GOT3 (cell line): ENCODE data around the gene PARG.
"Not testable (repeated sequence)": the region's sequence is repeated elsewhere in the genome, so short reads cannot be mapped to it uniquely, and the experiment has no call there.

ENCODE experiments used
- DNase-seq: peaks from one replicate; lab custom pipeline; 2025; ENCODE audit warnings: mixed read lengths; lab: John Stamatoyannopoulos, UW

Gene PARG

DNA sequence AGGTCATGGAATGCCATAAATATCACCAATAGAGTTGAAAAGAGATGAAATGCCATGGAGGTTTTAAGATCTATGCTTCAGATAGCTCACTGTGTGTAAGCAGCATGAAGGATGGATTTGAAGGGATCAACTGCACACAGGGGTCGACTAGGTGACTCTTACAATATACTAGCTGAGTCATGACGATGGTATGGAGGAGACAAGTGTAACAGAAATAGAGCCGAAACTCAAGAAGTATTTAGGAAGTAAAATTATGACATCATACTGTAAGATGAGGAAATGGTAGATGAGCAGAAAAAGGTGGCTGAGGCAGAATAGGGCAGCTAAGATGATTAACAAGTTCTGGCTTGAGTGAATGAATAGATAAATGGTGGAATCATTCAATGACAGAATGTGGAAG lies 38.0 kb downstream of the PARG start:
- not testable (repeated sequence) for DNase-seq

GRCh38 chr10:49900406-49900805 lies 41.4 kb downstream of the PARG start:
- DNase-seq: not testable (repeated sequence)

GRCh38 chr10:49899999-49900398 lies 41.8 kb downstream of the PARG start:
- not testable (repeated sequence) for DNase-seq

DNA sequence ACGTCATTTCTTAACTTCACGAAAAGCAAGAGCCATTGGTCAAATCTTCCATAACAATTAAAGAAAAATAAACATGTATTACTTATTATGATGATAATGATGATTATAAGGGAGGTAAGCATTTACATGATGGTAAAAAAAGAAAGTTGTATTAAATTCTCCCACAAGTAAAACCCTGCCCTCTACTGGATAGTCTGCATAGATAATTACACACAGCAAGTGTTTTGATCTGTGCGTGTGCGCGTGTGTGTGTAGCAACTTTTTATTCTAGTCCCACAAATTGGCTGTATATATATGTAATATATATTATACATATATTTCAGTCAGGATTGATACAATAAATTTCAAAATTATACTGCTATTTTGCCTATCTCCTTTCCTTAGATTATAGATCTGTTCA lies 51.8 kb downstream of the PARG start:
- not testable (repeated sequence) for DNase-seq

DNA sequence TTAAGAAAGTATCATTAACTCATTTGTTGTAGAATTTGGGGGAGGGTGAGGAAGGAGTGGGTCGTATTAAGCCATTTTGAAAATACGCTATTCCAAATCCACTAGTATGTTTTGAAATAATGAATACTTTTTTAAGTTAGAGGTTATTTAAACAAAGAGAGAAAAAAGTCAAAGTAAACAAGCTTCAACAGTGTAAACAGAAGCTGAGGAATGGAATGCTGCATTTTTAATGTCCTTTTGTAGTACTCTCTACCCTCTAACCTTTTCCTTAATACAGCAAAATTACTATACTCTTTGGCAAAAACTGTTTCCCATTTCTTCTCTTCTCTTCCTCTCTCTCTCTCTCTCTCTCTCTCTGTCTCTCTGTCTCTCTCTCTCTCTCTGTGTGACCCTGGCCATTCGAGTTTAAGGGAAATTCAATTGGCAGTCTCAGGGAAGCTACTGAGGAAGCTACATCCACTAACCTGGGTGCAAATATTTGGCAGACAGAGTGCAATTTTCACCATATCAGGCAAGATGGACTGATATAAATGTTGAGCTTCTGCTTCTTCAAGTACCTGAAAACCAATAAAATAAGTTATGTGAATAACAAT lies 57.0 kb downstream of the PARG start:
- not testable (repeated sequence) for DNase-seq

DNA sequence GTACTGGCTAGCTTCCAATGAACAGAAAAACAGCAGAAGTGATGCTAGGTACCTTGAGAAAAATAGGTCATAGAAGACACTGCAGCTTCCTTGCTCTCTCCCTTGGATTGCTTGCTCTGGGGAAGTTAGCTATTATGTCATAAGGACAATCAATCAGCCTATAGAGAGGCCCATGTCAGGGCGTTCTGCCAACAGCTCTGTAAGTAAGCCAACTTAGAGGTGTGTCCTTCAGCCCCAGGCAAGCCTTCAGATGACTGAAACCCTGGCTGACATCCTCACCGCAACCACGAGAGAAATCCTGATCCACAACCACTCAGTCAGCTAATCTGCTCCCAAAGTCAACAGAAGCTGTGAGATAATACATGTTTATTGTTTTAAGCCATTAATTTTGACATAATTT lies 58.0 kb downstream of the PARG start:
- DNase-seq: not testable (repeated sequence)

DNA sequence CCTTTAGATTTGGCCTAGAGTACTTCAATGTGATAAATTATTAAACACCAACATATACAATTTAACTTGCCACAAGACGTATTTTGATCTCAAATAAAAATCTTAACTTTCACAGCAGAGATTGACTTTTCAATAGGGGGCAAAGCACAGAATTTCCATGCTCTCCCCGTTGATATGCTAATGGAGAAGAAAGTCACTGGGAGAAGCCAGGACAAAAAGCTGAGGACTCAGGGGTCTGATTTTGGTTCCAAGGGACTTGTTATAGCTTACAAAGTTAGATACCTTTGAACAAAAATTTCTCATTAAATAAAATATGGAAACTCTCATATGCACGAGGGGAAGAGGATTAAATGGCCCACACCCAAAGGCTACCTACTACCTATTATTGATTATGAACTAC lies 59.5 kb downstream of the PARG start:
- DNase-seq: not testable (repeated sequence)

GRCh38 chr10:49872740-49873139 lies 69.1 kb downstream of the PARG start:
- not testable (repeated sequence) for DNase-seq

DNA sequence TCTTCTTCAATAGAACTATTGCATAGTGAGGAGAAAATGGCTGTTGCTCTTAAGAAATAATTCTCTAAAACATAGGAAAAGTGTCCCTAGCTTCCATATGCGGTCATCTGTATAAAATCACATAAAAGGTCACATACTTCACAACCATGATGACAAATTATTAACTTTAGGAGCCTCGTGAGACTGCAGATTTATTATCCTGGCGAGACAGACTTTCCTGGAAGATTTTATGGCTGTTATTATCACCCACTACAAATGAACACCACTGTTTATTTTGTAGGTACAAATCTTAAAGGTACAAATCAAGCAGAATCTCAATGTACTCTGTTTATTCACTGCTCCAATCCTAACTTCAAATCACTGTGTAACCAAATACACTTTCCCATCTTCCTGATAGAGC lies 70.4 kb downstream of the PARG start:
- not testable (repeated sequence) for DNase-seq

DNA sequence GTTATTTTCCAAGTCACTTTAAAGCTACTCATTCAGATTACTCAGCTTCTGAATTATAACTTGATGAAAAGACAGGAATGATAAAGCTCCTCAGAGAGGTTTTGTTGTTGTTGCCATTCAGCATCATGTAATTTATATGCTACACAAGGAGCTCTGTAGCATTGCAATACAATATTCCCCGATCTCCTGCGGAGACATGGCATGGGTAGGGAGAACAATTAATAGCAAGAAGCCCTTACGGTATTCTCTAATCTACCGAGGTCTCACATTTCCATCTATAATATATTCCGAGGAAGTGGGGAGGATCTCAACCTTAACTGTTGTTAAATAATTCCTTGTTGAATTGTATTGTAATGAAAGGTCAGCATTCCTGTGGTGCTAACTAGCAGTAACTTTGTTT lies 81.9 kb downstream of the PARG start:
- DNase-seq: not testable (repeated sequence)

DNA sequence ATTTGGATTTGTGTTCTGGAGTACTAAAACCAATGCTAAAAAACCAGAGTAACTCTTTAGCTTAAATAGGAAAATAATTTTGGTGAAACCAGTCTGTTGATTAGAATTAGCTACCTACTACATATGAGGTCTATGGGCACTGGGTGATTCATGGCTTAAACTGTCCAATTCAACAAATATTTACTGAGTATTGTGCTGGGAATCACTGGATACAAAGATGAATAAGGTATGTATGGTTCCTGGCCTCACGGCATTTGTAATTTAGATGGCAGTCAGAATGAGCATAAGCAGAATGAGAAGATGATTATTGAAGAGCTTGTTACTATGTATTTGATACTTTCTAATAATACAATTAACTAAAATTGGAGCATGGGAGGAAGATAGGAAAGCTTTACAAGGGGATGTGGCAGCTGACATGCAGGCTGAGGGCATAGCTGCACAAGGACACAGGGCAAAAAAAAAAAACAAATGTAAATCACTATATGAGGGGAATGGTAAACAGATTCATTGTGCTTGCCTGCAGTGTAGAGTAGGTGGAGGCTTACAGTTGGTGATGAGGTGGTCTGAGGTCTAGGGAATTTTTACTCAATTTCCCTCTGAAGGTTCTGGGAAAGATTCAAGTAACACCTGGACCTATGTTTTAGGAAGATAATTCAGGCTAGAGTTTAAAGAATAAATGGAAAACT lies 83.0 kb downstream of the PARG start:
- DNase-seq: not testable (repeated sequence)

- not testable (repeated sequence) for DNase-seq
Observed at GRCh38 chr10:49849520-49849919, 92.3 kb downstream of the PARG start.

GRCh38 chr10:49844775-49845595 lies 96.8 kb downstream of the PARG start:
- DNase-seq: no peak

GRCh38 chr10:49842333-49842628 lies 99.5 kb downstream of the PARG start:
- not testable (repeated sequence) for DNase-seq

DNA sequence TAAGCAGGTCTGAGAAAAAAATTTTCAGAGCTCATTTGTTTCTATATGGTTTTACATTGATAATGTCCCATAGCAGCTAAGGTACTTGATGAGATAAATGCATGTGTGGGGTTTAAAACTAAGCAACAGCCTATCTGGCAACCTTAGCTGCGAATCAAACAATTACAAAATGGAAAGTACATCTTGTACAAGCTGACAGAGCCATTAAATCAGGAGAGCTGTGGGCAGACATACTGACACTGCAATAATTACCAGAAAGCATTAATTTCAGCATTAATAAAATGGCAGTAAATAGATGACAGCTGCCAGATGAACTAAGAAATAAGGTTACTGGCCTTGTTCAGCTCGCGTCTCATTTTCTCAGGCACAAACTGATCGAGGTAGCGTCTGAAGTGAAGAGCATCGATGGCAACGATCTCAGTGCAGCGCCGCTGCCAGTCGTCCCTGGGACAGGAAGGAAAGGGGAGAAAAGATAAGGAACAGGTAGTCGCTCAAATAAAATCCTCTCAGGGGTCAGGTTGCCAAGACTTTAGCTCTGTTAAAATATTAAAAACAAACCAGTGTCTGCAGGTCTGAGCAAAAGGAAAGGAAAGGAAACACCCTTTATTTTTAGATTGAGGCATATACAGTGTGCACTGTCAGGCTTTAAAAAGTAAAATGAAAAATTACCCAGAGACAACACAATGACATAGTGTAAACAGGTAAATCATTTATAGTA lies 100.1 kb downstream of the PARG start:
- no peak for DNase-seq

- no peak for DNase-seq
Observed at GRCh38 chr10:49837685-49838084, 104.1 kb downstream of the PARG start.

- DNase-seq: no peak
Observed at GRCh38 chr10:49837051-49837478, 104.8 kb downstream of the PARG start.

GRCh38 chr10:49834976-49835375 lies 106.9 kb downstream of the PARG start:
- DNase-seq: no peak

- no peak for DNase-seq
Observed at GRCh38 chr10:49834201-49834600, 107.6 kb downstream of the PARG start.

GRCh38 chr10:49833168-49833567 lies 108.7 kb downstream of the PARG start:
- DNase-seq: no peak

GRCh38 chr10:49831352-49832035 lies 110.3 kb downstream of the PARG start:
- no peak for DNase-seq

DNA sequence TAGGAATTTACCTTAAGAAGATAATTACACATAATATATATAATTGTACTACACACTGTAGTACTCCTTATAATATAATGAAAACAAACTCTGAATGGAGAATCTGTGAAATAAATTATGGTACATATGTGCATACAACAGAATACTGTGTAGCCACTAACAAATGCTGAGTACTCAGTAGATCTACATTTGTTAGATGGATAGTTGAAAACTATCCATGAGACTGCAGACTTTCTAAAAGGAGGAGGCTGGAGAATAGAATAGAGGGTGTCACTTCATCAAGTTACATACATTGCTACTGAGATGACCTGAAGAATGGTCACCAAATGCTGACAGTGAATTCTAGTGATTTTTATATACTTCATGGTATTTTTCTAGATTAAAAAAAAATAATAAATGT lies 111.0 kb downstream of the PARG start:
- no peak for DNase-seq
